Kidney (tissue), 14 donors: Measurements from ENCODE around the gene RPTOR. TPM values are rescaled to one million over a fixed set of nuclear protein-coding genes. Genes with fewer than 3 reads are reported as not detected.

Experiments
- DNase-seq, 5 donors: peaks; one replicate each; pipeline ENCODE4 v3.0.0-alpha.2; 2013 to 2020
- FAIRE-seq: peaks from 2 replicates; lab custom pipeline; 2012; peaks lifted over from hg19 to GRCh38; lab: Jason Lieb, UNC
- H3K27ac ChIP-seq, 2 donors: one replicate each; pipeline ENCODE4 v1.7.0; 2013; ENCODE audit warnings: low read depth in 2 of 2, low read length in 2 of 2, inconsistent platforms in 1 of 2
- H3K27me3 ChIP-seq: one replicate; pipeline ENCODE4 v1.7.1; 2013; ENCODE audit warnings: low read length, inconsistent platforms; ENCODE audit not compliant: control insufficient read depth, insufficient read depth
- H3K36me3 ChIP-seq, 3 donors: one replicate each; pipeline versions ENCODE4 v1.7.0 to v1.7.1; 2013; ENCODE audit warnings: low read length in 3 of 3, control low read depth in 1 of 3, inconsistent platforms in 1 of 3; ENCODE audit not compliant: insufficient read depth in 3 of 3, control insufficient read depth in 2 of 3
- H3K4me1 ChIP-seq, 3 donors: one replicate each; pipeline versions ENCODE4 v1.7.0 to v1.7.1; 2013; ENCODE audit warnings: low read length in 3 of 3, inconsistent platforms in 1 of 3, low read depth in 1 of 3; ENCODE audit not compliant: control insufficient read depth in 2 of 3, insufficient read depth in 2 of 3
- H3K4me3 ChIP-seq, 3 donors: one replicate each; pipeline versions ENCODE4 v1.7.0 to v1.8.1; 2013; ENCODE audit warnings: low read length in 3 of 3, control low read depth in 1 of 3, inconsistent platforms in 1 of 3
- H3K9ac ChIP-seq, 3 donors: one replicate each; pipeline versions ENCODE4 v1.7.0 to v1.7.1; 2013; ENCODE audit warnings: low read length in 3 of 3, control low read depth in 1 of 3, inconsistent platforms in 1 of 3
- H3K9me3 ChIP-seq, 3 donors: one replicate each; pipeline versions ENCODE4 v1.7.0 to v1.7.1; 2013; ENCODE audit warnings: low read length in 3 of 3, control low read depth in 1 of 3, inconsistent platforms in 1 of 3; ENCODE audit not compliant: control insufficient read depth in 2 of 3, insufficient read depth in 1 of 3
- intact Hi-C: fragments of 100-400 bp; cut with DNase I; formaldehyde crosslinking; loops from one replicate; pipeline ENCODE4 v1.11.1; 2022
- polyA plus RNA-seq: library from polyadenylated mRNA; stranded (reverse); fragments of 350-450 nt; fragmentation: Illumina TruSeq; extraction: RNeasy Lipid Tissue Mini Kit (QIAGEN cat#74804); gene quantifications from one replicate; pipeline ENCODE4 v1.2.3, GENCODE V29; 2014; ENCODE audit warnings: low read depth, low replicate concordance; ENCODE audit not compliant: insufficient read depth
- total RNA-seq: library from RNA; stranded (reverse); fragmentation: NEBNext Ultra II Directional; extraction: Animal tissue kit (Norgen Biotek cat#: 25700); gene quantifications from one replicate; pipeline ENCODE4 v1.2.1, GENCODE V29; 2021
- TF ChIP-seq, protein P1 (sequence below): IDR thresholded peaks from 3 replicates; pipeline ENCODE4 v1.5.1; 2012; ENCODE audit warnings: mild to moderate bottlenecking, moderate library complexity, borderline replicate concordance; ENCODE audit not compliant: insufficient read depth; ENCODE audit errors: extremely low read depth
- donor health status: control.
- donor health status: control.
- donor health status: control.
- donor health status: control.
- donor health status: control.
- donor health status: DM: yes; HTN: yes; CAD: no.
- donor health status: Normal renal cell carcinoma (clear cell type).

RPTOR gene
- total and polyA plus RNA-seq, 2 donors from 2014 or later = 5.5 to 37.6 TPM

DNA sequence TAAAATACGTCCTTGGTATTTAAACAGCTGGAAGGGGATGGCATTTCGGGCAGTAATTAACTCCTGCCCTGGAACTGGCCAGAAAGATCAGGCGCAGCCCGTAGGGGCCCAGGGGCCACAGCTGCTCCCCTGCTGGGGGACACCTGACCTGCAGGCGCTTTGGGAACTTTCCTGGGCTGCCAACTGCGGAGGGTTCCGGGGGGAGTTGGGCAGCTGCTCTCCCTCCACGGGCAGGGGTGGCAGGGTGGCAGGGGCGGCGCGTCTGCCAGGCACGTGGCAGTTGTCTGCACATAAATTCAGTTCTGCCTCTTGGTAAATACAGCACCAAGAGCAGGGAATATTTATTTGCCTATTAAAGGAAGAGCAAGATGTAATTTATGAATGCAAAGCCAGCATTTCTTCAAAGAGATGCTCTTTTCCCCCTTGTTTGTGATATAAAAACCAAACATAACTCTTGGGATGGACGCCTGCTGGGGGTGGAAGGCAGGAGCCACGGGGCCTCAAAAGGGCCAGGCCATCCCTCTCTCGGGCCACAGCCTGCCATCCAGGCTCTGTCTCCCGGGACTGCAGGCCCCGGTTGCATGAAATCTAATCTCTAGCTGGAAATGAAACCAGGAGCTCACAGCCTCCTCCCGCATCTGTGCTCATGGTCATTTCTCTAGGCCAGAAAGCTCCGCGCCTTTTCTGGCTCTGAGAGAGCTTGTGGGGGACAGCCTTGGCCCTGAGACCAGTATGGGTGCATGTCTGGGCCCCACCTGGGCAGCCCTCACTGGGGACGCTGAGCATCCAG lies 417.1 kb downstream of the RPTOR start:
- Histone ChIP-seq H3K4me1 (no peaks in the 10 kb centered on the region), H3K4me3 (no peak overlapping the region), H3K9me3 (no peaks in the 10 kb centered on the region), H3K9ac (no peak overlapping the region), H3K27me3 (no peaks in the 10 kb centered on the region), H3K36me3 (no peaks in the 10 kb centered on the region), H3K27ac (no peak overlapping the region)
- no peak for FAIRE-seq
- peak in 4 of 5 donors; percentile 56 to 75 (median 64) for DNase-seq
- TF ChIP-seq, protein P1, sequence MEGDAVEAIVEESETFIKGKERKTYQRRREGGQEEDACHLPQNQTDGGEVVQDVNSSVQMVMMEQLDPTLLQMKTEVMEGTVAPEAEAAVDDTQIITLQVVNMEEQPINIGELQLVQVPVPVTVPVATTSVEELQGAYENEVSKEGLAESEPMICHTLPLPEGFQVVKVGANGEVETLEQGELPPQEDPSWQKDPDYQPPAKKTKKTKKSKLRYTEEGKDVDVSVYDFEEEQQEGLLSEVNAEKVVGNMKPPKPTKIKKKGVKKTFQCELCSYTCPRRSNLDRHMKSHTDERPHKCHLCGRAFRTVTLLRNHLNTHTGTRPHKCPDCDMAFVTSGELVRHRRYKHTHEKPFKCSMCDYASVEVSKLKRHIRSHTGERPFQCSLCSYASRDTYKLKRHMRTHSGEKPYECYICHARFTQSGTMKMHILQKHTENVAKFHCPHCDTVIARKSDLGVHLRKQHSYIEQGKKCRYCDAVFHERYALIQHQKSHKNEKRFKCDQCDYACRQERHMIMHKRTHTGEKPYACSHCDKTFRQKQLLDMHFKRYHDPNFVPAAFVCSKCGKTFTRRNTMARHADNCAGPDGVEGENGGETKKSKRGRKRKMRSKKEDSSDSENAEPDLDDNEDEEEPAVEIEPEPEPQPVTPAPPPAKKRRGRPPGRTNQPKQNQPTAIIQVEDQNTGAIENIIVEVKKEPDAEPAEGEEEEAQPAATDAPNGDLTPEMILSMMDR = no peak
- intact Hi-C loops = loop anchor here (10.0 kb wide), 1 partner anchor 537 kb away; no protein-coding TSS in a partner anchor

DNA sequence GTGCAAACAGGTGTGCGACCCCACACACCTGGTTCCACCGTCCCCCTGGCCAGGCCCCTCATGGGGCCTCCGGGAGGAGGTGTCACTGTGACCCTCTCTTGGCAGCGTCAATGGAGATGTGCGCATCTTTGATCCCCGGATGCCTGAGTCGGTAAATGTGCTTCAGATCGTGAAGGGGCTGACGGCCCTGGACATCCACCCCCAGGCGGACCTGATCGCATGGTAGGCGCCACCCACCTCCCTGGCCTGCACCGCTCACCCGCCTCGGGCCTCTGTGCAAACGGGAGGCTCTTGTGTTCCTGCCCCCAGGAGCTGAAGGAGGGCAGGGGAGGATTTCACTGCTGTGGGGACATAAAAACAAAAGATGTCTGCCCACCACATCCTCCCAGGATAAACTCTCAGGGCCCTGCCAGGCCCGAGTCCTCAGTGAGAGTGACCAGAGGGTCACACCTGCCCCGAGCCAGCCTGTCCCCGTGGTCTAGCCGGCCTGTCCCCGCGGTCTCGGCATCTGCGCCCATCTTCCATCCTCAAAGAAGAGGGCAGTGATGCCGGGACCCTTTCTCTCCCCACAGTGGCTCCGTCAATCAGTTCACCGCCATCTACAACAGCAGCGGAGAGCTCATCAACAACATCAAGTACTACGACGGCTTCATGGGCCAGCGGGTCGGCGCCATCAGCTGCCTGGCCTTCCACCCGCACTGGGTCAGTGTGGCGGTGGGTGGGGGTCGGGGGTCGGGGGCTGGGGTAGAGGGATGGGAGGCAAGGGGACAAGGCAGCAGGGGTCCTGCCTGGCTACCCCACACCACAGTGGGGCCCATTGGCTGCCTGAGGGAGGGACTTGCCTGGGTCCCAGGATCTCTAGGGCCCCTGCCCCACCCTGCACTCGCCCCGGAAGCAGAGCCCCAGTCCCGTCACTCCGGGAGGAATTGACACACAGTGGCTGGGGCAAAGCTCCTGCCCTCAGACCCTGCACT lies 418.0 kb downstream of the RPTOR start:
- intact Hi-C loops = loop anchor here (10.0 kb wide), 1 partner anchor 538 kb away; no protein-coding TSS in a partner anchor
- no peaks in the 10 kb centered on the region for H3K4me1 ChIP-seq
- TF ChIP-seq, protein P1 = no peak
- DNase-seq (peak in 3 of 5 donors; percentile 39 to 64 (median 52)), FAIRE-seq (no peak)
- no peaks in the 10 kb centered on the region for H3K36me3 ChIP-seq
- no peaks in the 10 kb centered on the region for H3K27me3 ChIP-seq
- no peaks in the 10 kb centered on the region for H3K9me3 ChIP-seq
- no peak overlapping the region for H3K4me3 ChIP-seq
- no peak overlapping the region for H3K9ac ChIP-seq
- H3K27ac ChIP-seq = no peak overlapping the region

DNA sequence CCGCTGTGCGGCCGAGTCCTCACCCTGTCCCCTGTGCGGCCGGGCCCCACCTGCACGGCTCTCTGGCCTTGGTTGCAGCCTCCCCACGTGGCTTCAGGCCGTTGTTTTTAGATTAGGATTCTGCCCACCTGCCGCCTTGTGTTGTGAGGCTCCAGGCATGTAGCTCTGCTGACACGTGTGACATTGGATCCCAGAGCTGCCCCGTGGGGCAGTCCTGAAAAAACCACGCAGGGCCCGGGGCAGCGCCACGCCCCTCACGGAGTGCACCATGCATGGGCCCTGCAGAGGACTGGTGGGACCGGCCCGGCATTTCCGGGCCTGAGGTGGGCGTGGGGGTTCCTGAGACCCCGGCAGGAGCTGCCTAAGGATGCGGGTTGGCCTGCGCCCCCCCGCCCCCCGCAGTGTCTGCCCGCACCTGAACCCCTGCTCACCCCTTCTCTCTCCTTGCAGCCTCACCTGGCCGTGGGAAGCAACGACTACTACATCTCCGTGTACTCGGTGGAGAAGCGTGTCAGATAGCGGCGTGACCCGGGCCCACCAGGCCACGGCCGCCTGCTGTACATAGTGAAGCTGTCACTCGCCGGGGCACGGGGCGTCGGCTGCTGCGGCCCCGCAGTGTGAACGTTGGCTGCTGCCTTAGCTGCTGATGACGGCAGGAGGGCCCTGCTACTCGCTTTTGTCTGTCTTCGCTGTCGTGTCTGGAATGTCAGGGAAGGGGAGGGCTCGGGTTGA lies 419.3 kb downstream of the RPTOR start:
- TF ChIP-seq, protein P1 = no peak
- Histone ChIP-seq H3K36me3 (no peaks in the 10 kb centered on the region), H3K9me3 (no peaks in the 10 kb centered on the region), H3K27ac (no peak overlapping the region), H3K27me3 (no peaks in the 10 kb centered on the region), H3K4me1 (no peaks in the 10 kb centered on the region), H3K9ac (no peak overlapping the region), H3K4me3 (no peak overlapping the region)
- no peak for FAIRE-seq
- no peak for DNase-seq
- intact Hi-C loops = loop anchor here (10.0 kb wide), 1 partner anchor 539 kb away; no protein-coding TSS in a partner anchor
